NCI-H146 (cell line): ENCODE measurements around the gene HDAC4.
"Not testable (repeated sequence)": the region's sequence is repeated elsewhere in the genome, so short reads cannot be mapped to it uniquely, and the experiment has no call there.

Experiments
- DNase-seq: peaks from one replicate; lab custom pipeline; 2025; lab: John Stamatoyannopoulos, UW

HDAC4 gene

GRCh38 chr2:239400596-239401066 is at the start of gene HDAC4:
TSS of gene HDAC4 (minus strand) at chr2:239401020. CDS start at chr2:239352699, 48,321 bp downstream.
- DNase-seq: peak; percentile 59

GRCh38 chr2:239449468-239449867 is 48.6 kb upstream of the HDAC4 start:
- not testable (repeated sequence) for DNase-seq

- peak; percentile 63 for DNase-seq
Measured at GRCh38 chr2:239445771-239446524, 45.1 kb upstream of the HDAC4 start.

GRCh38 chr2:239444626-239445577 is 44.1 kb upstream of the HDAC4 start:
- DNase-seq: peak; percentile 63

GRCh38 chr2:239443666-239444567 is 43.1 kb upstream of the HDAC4 start:
- DNase-seq: no peak

- no peak for DNase-seq
Measured at GRCh38 chr2:239443102-239443620, 42.3 kb upstream of the HDAC4 start.

GRCh38 chr2:239442192-239442591 is 41.4 kb upstream of the HDAC4 start:
- DNase-seq: no peak

- DNase-seq: no peak
Measured at GRCh38 chr2:239441261-239442078, 40.6 kb upstream of the HDAC4 start.

- peak; percentile 47 for DNase-seq
Measured at GRCh38 chr2:239440511-239440959, 39.7 kb upstream of the HDAC4 start.

GRCh38 chr2:239439754-239440315 is 39.0 kb upstream of the HDAC4 start:
- no peak for DNase-seq

- DNase-seq: no peak
Measured at GRCh38 chr2:239438995-239439753, 38.4 kb upstream of the HDAC4 start.

- no peak for DNase-seq
Measured at GRCh38 chr2:239438368-239438767, 37.5 kb upstream of the HDAC4 start.

GRCh38 chr2:239436669-239437335 is 36.0 kb upstream of the HDAC4 start:
- no peak for DNase-seq

- no peak for DNase-seq
Measured at GRCh38 chr2:239436076-239436475, 35.3 kb upstream of the HDAC4 start.

GRCh38 chr2:239433777-239434403 is 33.1 kb upstream of the HDAC4 start:
- no peak for DNase-seq

- no peak for DNase-seq
Measured at GRCh38 chr2:239432174-239432573, 31.4 kb upstream of the HDAC4 start.

GRCh38 chr2:239431536-239431935 is 30.7 kb upstream of the HDAC4 start:
- DNase-seq: no peak
